ENCODE measurements around the gene MECP2.
"Not testable (repeated sequence)": the region's sequence is repeated elsewhere in the genome, so short reads cannot be mapped to it uniquely, and the experiment has no call there.

The MECP2 gene

DNA sequence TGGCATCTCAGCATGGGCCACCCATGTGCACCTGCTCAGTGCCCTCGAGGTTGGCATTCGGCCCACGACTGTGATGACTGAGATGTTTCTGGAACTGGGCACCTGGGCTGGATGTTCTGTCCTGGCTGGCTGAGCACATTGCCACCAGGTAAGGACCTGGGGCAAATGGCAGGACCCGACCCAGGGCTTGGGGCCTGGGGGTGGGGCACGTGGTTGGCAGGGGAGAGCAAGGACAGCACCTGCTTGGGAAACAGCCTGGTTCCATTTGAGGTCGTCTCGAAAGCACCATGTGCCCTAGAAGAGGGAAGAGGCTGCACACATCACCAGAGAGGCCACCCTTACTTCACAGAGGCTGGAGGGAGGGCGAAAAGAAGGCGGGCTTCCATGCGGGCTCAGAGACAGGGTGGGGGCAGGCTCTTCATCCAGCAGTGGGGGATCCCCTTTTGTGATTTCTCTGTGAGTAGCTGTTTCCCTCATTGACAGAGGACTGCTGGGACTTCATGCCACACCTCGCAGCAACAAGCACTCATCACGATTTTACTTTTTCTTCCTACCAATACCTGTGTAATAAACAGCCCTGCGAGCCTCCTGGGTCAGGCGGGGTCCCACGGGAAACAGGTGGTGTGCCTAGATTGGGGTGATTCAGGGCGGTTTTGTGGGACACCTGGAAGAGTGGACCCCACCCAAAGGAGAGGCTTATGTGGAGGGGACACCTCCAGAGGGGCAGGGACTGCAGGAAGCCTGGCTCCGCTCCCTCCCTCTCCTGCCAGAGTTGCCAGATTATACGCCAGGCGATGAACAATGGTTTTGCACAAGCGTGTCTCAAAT, 113.0 kb downstream of the MECP2 start:
- no peak for DNase-seq

GRCh38 chrX:153983321-153983801, 114.2 kb downstream of the MECP2 start:
- no peak for DNase-seq

DNA sequence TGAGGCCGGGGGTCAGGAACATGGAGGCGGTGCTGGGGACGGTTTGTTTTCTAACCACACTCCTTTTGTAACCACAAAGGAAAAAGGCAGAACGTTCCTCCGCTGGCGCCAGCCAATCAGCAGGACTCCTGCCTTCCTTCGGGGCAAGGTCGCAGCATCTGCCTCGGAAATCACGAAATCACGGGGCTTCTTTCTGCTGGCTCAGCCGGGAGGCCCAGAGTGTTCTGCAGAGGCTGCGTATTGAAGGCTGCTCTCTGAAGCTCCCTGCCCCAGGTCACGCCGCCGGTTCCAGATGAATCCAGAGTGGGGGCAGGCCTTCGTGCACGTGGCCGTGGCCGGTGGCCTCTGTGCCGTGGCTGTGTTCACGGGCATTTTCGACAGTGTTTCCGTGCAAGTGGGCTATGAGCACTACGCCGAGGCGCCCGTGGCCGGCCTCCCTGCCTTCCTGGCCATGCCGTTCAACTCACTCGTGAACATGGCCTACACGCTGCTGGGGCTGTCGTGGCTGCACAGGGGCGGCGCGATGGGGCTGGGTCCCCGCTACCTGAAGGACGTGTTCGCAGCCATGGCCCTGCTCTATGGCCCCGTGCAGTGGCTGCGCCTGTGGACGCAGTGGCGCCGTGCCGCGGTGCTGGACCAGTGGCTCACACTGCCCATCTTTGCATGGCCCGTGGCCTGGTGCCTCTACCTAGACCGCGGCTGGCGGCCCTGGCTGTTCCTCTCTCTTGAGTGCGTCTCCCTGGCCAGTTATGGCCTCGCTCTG, 115.6 kb downstream of the MECP2 start:
- DNase-seq = no peak

- no peak for DNase-seq
These were observed 116.3 kb downstream of the MECP2 start for GRCh38 chrX:153981231-153981630.

DNA sequence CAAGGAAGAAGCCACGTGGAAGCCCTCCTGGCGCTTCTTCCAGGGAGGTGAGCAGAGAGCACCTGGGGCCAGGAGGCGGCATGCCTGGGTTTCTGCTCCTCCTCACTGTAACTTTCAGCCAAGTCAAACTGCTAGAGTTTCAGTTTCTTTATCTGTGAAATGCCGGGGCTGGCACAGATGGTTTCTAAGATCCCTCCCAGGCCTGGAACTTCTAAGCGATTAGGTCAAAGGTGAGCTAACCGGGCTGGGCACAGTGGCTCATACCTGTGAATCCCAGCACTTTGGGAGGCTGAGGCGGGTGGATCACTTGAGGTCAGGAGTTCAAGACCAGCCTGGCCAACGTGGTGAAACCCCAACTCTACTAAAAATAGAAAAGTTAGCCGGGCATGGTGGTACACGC, 117.1 kb downstream of the MECP2 start:
- DNase-seq = not testable (repeated sequence)

DNA sequence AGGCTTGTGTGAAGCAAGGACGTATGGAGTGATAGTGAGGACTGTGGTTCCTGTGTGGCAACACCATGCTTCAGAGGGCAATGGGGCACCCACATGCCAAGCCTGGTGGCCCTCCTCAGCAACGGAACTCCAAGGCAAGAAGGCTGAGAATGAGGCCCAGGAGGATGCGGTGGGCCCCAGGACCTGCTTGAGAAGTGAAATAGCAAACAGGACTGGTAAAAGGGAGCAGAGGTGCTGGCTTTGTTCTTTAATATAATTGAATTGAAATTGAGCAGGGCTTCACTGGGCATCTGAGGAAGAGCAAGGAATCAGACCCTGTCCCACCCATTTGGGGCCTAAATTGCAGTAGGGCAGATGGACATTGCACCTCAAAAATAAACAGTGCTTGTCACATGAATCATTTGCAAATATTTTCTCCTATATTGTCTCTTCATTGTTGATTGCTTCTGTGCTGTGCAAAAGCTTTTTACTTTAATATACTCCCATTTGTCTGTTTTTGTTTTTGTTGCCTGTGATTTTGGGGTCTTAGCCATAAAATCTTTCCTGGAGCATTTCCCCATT, 122.7 kb downstream of the MECP2 start:
- no peak for DNase-seq

- no peak for DNase-seq
These were observed 123.4 kb downstream of the MECP2 start for GRCh38 chrX:153974003-153974725.

DNA sequence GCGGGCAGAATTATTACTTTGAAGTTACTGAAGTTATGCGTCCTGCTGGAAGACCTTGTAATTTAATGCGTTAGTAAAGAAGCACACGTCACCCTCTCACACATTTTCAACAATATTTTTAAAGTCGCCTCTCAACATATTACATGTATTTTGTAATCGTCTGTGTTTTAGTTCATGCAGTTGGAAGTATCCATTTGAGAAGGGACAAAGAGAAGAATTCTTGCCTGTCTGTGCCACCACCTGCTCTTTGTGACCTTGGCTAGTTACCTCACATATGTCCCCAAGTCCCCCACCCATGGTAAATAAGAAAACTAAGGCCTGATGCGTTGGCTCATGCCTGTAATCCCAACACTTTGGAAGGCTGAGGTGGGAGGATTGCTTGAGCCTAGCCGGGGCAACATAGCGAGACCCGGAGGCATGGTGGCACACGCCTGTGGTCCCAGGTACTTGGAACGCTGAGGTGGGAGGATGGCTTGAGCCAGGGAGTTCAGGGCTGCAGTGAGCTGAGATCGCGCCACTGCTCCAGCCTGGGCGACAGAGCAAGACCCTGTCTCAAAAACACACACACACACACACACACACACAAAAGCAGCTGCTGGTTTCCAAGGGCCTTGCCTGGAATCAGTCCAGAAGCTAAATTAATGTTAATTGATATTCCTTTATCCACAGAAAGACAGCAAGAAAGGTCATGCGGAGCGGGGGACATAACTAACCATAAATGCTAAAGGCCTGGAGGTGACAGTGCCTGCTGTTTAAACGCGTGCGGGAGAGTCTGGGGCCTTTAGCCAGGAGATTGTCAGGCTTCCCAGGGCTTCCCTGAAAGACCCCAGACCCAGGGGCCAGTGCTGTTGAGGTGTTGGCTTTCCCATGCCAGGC, 124.2 kb downstream of the MECP2 start:
- no peak for DNase-seq

DNA sequence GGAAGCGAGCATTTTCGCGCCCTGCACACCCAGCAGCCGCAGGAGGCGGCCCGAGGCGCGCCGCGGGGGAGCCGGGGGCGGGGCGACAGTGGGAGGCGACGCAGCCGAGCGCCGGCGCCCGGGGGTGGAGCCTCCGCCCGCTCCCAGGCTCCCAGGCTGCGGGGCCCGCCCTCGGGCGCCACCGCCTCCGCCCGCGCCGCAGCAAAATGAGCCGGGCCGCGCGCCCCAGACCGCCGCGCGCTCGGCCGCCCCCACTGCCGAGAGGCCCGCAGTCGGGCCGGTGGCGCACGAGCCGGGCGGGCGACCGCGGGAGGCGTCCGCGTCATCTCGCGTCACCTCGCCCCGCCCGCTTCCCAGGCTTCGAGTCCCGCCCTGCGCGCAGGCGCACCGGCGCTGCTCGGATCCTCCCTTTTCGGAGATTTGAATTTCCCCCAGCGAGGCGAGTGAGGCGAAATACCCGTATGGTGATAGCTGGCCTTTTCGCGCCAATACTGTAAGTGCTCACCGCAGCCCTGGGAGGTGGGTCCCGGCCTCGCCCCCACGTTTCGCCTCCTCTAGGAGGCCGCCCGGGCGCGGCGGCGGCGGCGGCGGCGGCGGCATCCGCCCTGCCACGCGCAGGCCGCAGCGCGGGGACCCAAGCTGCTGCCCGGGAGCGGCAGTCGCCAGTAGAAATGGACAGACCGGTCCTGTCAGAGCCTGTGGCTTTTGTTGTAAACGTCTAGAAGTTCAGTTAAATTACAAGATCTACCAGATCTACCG, 125.0 kb downstream of the MECP2 start, which contains the start of gene TMEM187:
TMEM187 (plus strand) TSS at position 387 of the 759 bp plus-strand sequence. CDS start 9,309 bp downstream, outside the sequence.
- peak; percentile 84 for DNase-seq
